Epithelial cell of proximal tubule (primary cell): Measurements from ENCODE around the gene GIGYF2. TPM values are rescaled to one million over a fixed set of nuclear protein-coding genes. Genes with fewer than 3 reads are reported as not detected.

Source experiments
- DNase-seq: peaks from one replicate; pipeline ENCODE4 v3.0.0-alpha.2; 2011; ENCODE audit warnings: low read depth
- H3K4me3 ChIP-seq: 2 replicates; pipeline ENCODE4 v1.5.1; 2011; ENCODE audit warnings: low read depth, mild to moderate bottlenecking, low read length
- total RNA-seq: library from RNA; depleted of rRNA; stranded (reverse); fragments of >200 nt; gene quantifications from 2 replicates; pipeline ENCODE4 v1.2.3, GENCODE V29; 2015
- TF ChIP-seq, protein P1 (sequence below): conservative IDR thresholded peaks from 2 replicates; pipeline ENCODE4 v1.5.1; 2012; ENCODE audit warnings: low read depth, mild to moderate bottlenecking, low read length

GIGYF2 gene
- total RNA-seq, 1 donor from 2014 or later = 24.0 TPM

DNA sequence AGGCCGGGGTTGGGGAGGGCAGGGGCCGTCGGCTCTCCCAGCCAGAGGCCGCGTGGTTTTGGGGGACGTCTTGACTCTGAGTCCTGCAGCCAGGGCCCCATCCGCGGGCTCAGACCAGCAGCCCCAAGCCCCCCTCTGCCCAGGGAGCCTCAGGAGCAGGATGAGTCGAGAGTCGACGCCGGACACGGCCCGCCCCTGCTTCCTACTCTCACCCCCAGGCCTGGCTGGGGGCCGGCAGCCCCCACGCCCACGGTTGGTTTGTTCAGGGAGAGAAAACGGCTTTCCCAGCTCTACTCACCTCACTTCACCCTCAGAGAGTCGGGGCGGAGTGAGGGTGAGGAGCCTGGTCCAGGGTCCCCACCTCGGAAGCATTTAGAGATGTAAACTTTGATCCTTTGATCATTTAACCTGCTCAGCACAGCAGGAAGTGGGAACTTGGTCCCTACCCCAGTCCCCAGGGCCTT, 179.9 kb downstream of the GIGYF2 start:
- H3K4me3 ChIP-seq = peak overlapping the region; percentile 56
- TF ChIP-seq, protein P1, sequence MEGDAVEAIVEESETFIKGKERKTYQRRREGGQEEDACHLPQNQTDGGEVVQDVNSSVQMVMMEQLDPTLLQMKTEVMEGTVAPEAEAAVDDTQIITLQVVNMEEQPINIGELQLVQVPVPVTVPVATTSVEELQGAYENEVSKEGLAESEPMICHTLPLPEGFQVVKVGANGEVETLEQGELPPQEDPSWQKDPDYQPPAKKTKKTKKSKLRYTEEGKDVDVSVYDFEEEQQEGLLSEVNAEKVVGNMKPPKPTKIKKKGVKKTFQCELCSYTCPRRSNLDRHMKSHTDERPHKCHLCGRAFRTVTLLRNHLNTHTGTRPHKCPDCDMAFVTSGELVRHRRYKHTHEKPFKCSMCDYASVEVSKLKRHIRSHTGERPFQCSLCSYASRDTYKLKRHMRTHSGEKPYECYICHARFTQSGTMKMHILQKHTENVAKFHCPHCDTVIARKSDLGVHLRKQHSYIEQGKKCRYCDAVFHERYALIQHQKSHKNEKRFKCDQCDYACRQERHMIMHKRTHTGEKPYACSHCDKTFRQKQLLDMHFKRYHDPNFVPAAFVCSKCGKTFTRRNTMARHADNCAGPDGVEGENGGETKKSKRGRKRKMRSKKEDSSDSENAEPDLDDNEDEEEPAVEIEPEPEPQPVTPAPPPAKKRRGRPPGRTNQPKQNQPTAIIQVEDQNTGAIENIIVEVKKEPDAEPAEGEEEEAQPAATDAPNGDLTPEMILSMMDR = no peak
- no peak for DNase-seq

DNA sequence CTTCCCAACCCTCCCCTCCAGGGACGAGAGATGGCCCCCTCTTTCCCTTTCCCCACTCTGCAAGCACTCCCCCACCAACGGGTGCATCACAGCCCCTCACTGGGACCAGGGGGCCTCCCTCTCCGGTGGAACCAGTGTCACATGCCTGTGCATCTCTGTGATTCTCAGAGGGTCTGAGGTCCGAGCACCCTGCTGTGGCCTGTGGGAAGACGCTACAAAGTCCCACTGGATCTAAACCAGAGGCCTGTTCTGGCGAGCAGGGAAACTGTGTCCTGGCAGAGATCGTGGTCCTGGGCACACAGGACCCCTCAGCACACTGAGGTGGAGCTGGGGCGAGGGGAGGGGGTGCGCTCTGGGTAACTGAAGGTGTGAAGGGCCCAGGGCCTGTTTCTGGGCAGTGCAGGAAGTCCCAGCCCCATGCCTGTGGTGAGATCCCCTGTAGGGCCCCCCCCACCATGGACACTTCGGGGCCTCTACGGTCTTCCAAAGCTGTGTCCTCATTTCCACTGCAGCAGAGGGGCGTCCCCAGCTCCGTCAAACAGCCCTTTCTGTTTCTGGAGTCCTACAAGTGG, 180.9 kb downstream of the GIGYF2 start:
- no peak overlapping the region for H3K4me3 ChIP-seq
- no peak for DNase-seq

GRCh38 chr2:232878855-232879617, 181.9 kb downstream of the GIGYF2 start:
- TF ChIP-seq, protein P1 = no peak
- no peak overlapping the region for H3K4me3 ChIP-seq
- DNase-seq = no peak

More for the DNA sequence above, 180.9 kb downstream of the GIGYF2 start:
- TF ChIP-seq, protein P1 = no peak

GRCh38 chr2:232879618-232880494, 182.7 kb downstream of the GIGYF2 start:
- no peak overlapping the region for H3K4me3 ChIP-seq
- no peak for DNase-seq
- TF ChIP-seq, protein P1 = no peak

GRCh38 chr2:232880764-232881351, 183.7 kb downstream of the GIGYF2 start:
- H3K4me3 ChIP-seq = no peak overlapping the region
- TF ChIP-seq, protein P1 = no peak
- no peak for DNase-seq

DNA sequence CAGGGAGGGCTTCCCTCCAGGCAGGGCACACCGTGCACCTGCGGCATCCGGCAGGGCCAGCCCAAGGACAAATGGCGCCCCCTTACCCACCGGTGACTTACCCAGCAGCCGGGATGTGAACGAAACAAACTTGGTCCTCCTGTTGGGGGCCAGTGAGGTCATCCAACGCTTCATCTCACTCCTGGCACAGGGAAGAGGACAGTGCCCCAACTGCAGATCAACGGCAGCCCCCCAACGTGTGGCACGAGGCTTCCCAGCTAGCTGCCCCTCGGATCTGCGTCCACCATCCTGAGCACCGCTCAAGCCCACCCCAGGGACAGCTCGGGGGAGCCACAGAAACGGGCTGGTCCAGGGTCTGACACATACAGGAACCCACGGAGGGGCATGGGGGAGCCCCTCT, 185.0 kb downstream of the GIGYF2 start:
- H3K4me3 ChIP-seq = no peak overlapping the region
- DNase-seq = no peak
- TF ChIP-seq, protein P1 = no peak
